GM18907 (cell line): ENCODE results near the gene C1QTNF3.
"Not testable (repeated sequence)": the region's sequence is repeated elsewhere in the genome, so short reads cannot be mapped to it uniquely, and the experiment has no call there.

Source experiments
- ATAC-seq: cut with Tn5 transposase; IDR thresholded peaks from one replicate; pipeline ENCODE4 v1.9.1; 2021; ENCODE audit warnings: mild to moderate bottlenecking, moderate library complexity; ENCODE audit not compliant: unreplicated experiment

C1QTNF3 gene

GRCh38 chr5:34053133-34053532 lies 10.1 kb upstream of the C1QTNF3 start:
- ATAC-seq: no peak

GRCh38 chr5:34051374-34051980 lies 8.5 kb upstream of the C1QTNF3 start:
- no peak for ATAC-seq

GRCh38 chr5:34047774-34048572 lies 5.0 kb upstream of the C1QTNF3 start:
- ATAC-seq: no peak

GRCh38 chr5:34047143-34047542 lies 4.1 kb upstream of the C1QTNF3 start:
- ATAC-seq: no peak

- no peak for ATAC-seq
Observed at GRCh38 chr5:34045996-34046395, 3.0 kb upstream of the C1QTNF3 start.

GRCh38 chr5:34045023-34045422 lies 2.0 kb upstream of the C1QTNF3 start:
- ATAC-seq: no peak

GRCh38 chr5:34042321-34042720 lies 692 bp downstream of the C1QTNF3 start:
- ATAC-seq: peak; percentile 45

- peak; percentile 64 for ATAC-seq
Observed at GRCh38 chr5:34041247-34041972, 1.6 kb downstream of the C1QTNF3 start.

GRCh38 chr5:34040472-34040871 lies 2.5 kb downstream of the C1QTNF3 start:
- no peak for ATAC-seq

GRCh38 chr5:34039398-34040157 lies 3.4 kb downstream of the C1QTNF3 start:
- no peak for ATAC-seq

- ATAC-seq: no peak
Observed at GRCh38 chr5:34038838-34039237, 4.2 kb downstream of the C1QTNF3 start.

GRCh38 chr5:34038390-34038789 lies 4.6 kb downstream of the C1QTNF3 start:
- no peak for ATAC-seq

GRCh38 chr5:34037726-34038125 lies 5.3 kb downstream of the C1QTNF3 start:
- no peak for ATAC-seq

- no peak for ATAC-seq
Observed at GRCh38 chr5:34035756-34036155, 7.3 kb downstream of the C1QTNF3 start.

GRCh38 chr5:34034534-34035327 lies 8.3 kb downstream of the C1QTNF3 start:
- ATAC-seq: peak; percentile 94

GRCh38 chr5:34031966-34032365 lies 11.0 kb downstream of the C1QTNF3 start:
- no peak for ATAC-seq

GRCh38 chr5:34031117-34031516 lies 11.9 kb downstream of the C1QTNF3 start:
- no peak for ATAC-seq

- ATAC-seq: not testable (repeated sequence)
Observed at GRCh38 chr5:34030585-34030984, 12.4 kb downstream of the C1QTNF3 start.

GRCh38 chr5:34030048-34030447 lies 13.0 kb downstream of the C1QTNF3 start:
- ATAC-seq: no peak

- no peak for ATAC-seq
Observed at GRCh38 chr5:34028349-34028748, 14.7 kb downstream of the C1QTNF3 start.
